ENCODE data around the gene CPED1.

The CPED1 gene

GRCh38 chr7:121272676-121273075 lies 284.2 kb downstream of the CPED1 start:
- Histone ChIP-seq H3K27me3 (ENCODE audit: insufficient read depth, low read depth, severe bottlenecking) (no peaks in the 10 kb centered on the region), H3K9me3 (ENCODE audit: severe bottlenecking) (no peaks in the 10 kb centered on the region), H3K4me3 (ENCODE audit: low read depth, low read length) (no peak overlapping the region), H3K36me3 (no peaks in the 10 kb centered on the region), H3K27ac (no peak overlapping the region)
- no peak for DNase-seq
- no peak for TF ChIP-seq CTCF (IDR thresholded peaks at IDR 0.05; ENCODE audit: low read depth, low read length)

GRCh38 chr7:121273467-121274167 lies 285.1 kb downstream of the CPED1 start:
- no peak overlapping the region for H3K27ac ChIP-seq
- no peak for TF ChIP-seq CTCF (IDR thresholded peaks at IDR 0.05; ENCODE audit: low read depth, low read length)

GRCh38 chr7:121274467-121274866 lies 286.0 kb downstream of the CPED1 start:
- TF ChIP-seq CTCF (IDR thresholded peaks at IDR 0.05; ENCODE audit: low read depth, low read length) = no peak
- Histone ChIP-seq H3K27me3 (ENCODE audit: insufficient read depth, low read depth, severe bottlenecking) (no peaks in the 10 kb centered on the region), H3K36me3 (no peaks in the 10 kb centered on the region), H3K9me3 (ENCODE audit: severe bottlenecking) (no peaks in the 10 kb centered on the region), H3K4me3 (ENCODE audit: low read depth, low read length) (no peak overlapping the region), H3K27ac (no peak overlapping the region)
- no peak for DNase-seq

More at GRCh38 chr7:121273467-121274167, 285.1 kb downstream of the CPED1 start:
- no peaks in the 10 kb centered on the region for H3K9me3 ChIP-seq (ENCODE audit: severe bottlenecking)
- no peaks in the 10 kb centered on the region for H3K36me3 ChIP-seq
- no peaks in the 10 kb centered on the region for H3K27me3 ChIP-seq (ENCODE audit: insufficient read depth, low read depth, severe bottlenecking)
- H3K4me3 ChIP-seq (ENCODE audit: low read depth, low read length) = no peak overlapping the region
- no peak for DNase-seq

- DNase-seq = no peak
- Histone ChIP-seq H3K27me3 (ENCODE audit: insufficient read depth, low read depth, severe bottlenecking) (no peaks in the 10 kb centered on the region), H3K9me3 (ENCODE audit: severe bottlenecking) (no peaks in the 10 kb centered on the region), H3K27ac (no peak overlapping the region), H3K4me3 (ENCODE audit: low read depth, low read length) (no peak overlapping the region), H3K36me3 (no peaks in the 10 kb centered on the region)
- TF ChIP-seq CTCF (IDR thresholded peaks at IDR 0.05; ENCODE audit: low read depth, low read length) = no peak
Observed at GRCh38 chr7:121275204-121275603, 286.7 kb downstream of the CPED1 start.

- H3K9me3 ChIP-seq (ENCODE audit: severe bottlenecking) = no peaks in the 10 kb centered on the region
- H3K27ac ChIP-seq = no peak overlapping the region
- H3K27me3 ChIP-seq (ENCODE audit: insufficient read depth, low read depth, severe bottlenecking) = no peaks in the 10 kb centered on the region
- no peaks in the 10 kb centered on the region for H3K36me3 ChIP-seq
- DNase-seq = no peak
- TF ChIP-seq CTCF (IDR thresholded peaks at IDR 0.05; ENCODE audit: low read depth, low read length) = no peak
- H3K4me3 ChIP-seq (ENCODE audit: low read depth, low read length) = no peak overlapping the region
Observed at GRCh38 chr7:121276313-121276712, 287.8 kb downstream of the CPED1 start.
